ENCODE data around the gene LRRC66. TPM values are rescaled to one million over a fixed set of nuclear protein-coding genes. Genes with fewer than 3 reads are reported as not detected.

Gene LRRC66
- total RNA-seq, 2 donors from 2014 or later = 0.15 to 0.35 TPM

- no peak for TF ChIP-seq CTCF (conservative IDR thresholded peaks at IDR 0.05)
- Mint-ChIP-seq H3K27me3 (ENCODE audit: insufficient read depth) (no peaks in the 10 kb centered on the region), H3K4me3 (no peak overlapping the region)
Measured at GRCh38 chr4:52005604-52006273, 14.4 kb downstream of the LRRC66 start.

GRCh38 chr4:52004414-52004813, 15.7 kb downstream of the LRRC66 start:
- no peaks in the 10 kb centered on the region for H3K4me1 Mint-ChIP-seq
- Histone ChIP-seq H3K36me3 (ENCODE audit: control insufficient read depth, insufficient read depth, low read length) (no peaks in the 10 kb centered on the region), H3K9ac (ENCODE audit: extremely low read depth, low read length, poor library complexity, severe bottlenecking) (no peak overlapping the region), H3K4me3 (ENCODE audit: low read length) (no peak overlapping the region), H3K9me3 (ENCODE audit: control insufficient read depth, low read length) (no peaks in the 10 kb centered on the region), H3K4me1 (ENCODE audit: control insufficient read depth, insufficient read depth, low read length) (no peaks in the 10 kb centered on the region), H3K27me3 (ENCODE audit: control insufficient read depth, insufficient read depth, low read length, poor library complexity, severe bottlenecking) (no peaks in the 10 kb centered on the region), H3K27ac (ENCODE audit: low read depth, low read length) (no peak overlapping the region)
- no peaks in the 10 kb centered on the region for H3K9me3 Mint-ChIP-seq
- no peak overlapping the region for H3K27ac Mint-ChIP-seq
- H3K36me3 Mint-ChIP-seq (ENCODE audit: low read depth) = no peaks in the 10 kb centered on the region
- DNase-seq = no peak
- no peak for TF ChIP-seq CTCF (conservative IDR thresholded peaks at IDR 0.05)
- H3K27me3 Mint-ChIP-seq (ENCODE audit: insufficient read depth) = no peaks in the 10 kb centered on the region
- no peak overlapping the region for H3K4me3 Mint-ChIP-seq

More at GRCh38 chr4:52005604-52006273, 14.4 kb downstream of the LRRC66 start:
- no peak for DNase-seq
- no peaks in the 10 kb centered on the region for H3K36me3 Mint-ChIP-seq (ENCODE audit: low read depth)
- H3K4me1 Mint-ChIP-seq = no peaks in the 10 kb centered on the region
- Histone ChIP-seq H3K9me3 (ENCODE audit: control insufficient read depth, low read length) (no peaks in the 10 kb centered on the region), H3K36me3 (ENCODE audit: control insufficient read depth, insufficient read depth, low read length) (no peaks in the 10 kb centered on the region), H3K9ac (ENCODE audit: extremely low read depth, low read length, poor library complexity, severe bottlenecking) (no peak overlapping the region), H3K4me3 (ENCODE audit: low read length) (no peak overlapping the region), H3K27ac (ENCODE audit: low read depth, low read length) (no peak overlapping the region), H3K27me3 (ENCODE audit: control insufficient read depth, insufficient read depth, low read length, poor library complexity, severe bottlenecking) (no peaks in the 10 kb centered on the region), H3K4me1 (ENCODE audit: control insufficient read depth, insufficient read depth, low read length) (no peaks in the 10 kb centered on the region)
- 100% methylated on average over 1 of the region's 2 CpGs; no CpG with 5 or more reads in 1 of the 2 experiments for WGBS, 2 experiments (ENCODE audit: insufficient coverage in 1 of 2, insufficient read length in 1 of 2)
- no peak overlapping the region for H3K27ac Mint-ChIP-seq
- H3K9me3 Mint-ChIP-seq = no peaks in the 10 kb centered on the region

GRCh38 chr4:52001616-52002015, 18.5 kb downstream of the LRRC66 start:
- no peaks in the 10 kb centered on the region for H3K36me3 Mint-ChIP-seq (ENCODE audit: low read depth)
- no peak overlapping the region for H3K4me3 Mint-ChIP-seq
- no peaks in the 10 kb centered on the region for H3K9me3 Mint-ChIP-seq
- H3K4me1 Mint-ChIP-seq = peaks cover 3% of the 10 kb centered on the region
- no peaks in the 10 kb centered on the region for H3K27me3 Mint-ChIP-seq (ENCODE audit: insufficient read depth)
- Histone ChIP-seq H3K27ac (ENCODE audit: low read depth, low read length) (no peak overlapping the region), H3K36me3 (ENCODE audit: control insufficient read depth, insufficient read depth, low read length) (no peaks in the 10 kb centered on the region), H3K9ac (ENCODE audit: extremely low read depth, low read length, poor library complexity, severe bottlenecking) (no peak overlapping the region), H3K4me1 (ENCODE audit: control insufficient read depth, insufficient read depth, low read length) (no peaks in the 10 kb centered on the region), H3K9me3 (ENCODE audit: control insufficient read depth, low read length) (no peaks in the 10 kb centered on the region), H3K27me3 (ENCODE audit: control insufficient read depth, insufficient read depth, low read length, poor library complexity, severe bottlenecking) (no peaks in the 10 kb centered on the region), H3K4me3 (ENCODE audit: low read length) (no peak overlapping the region)
- no peak overlapping the region for H3K27ac Mint-ChIP-seq
- WGBS, 2 experiments (ENCODE audit: insufficient coverage in 1 of 2, insufficient read length in 1 of 2) = 91% methylated on average over 2 of the region's 2 CpGs; no CpG with 5 or more reads in 1 of the 2 experiments
- TF ChIP-seq CTCF (conservative IDR thresholded peaks at IDR 0.05) = no peak
- no peak for DNase-seq
